Vein endothelial cell (primary cell): ENCODE measurements around the gene ABCF1. TPM values are rescaled to one million over a fixed set of nuclear protein-coding genes. Genes with fewer than 3 reads are reported as not detected.

Experiments used
- small RNA-seq: library from RNA; depleted of rRNA; stranded (forward); fragments of <200 nt; gene quantifications from one replicate; pipeline ENCODE3, GENCODE V24; 2012
- total RNA-seq: library from RNA; depleted of rRNA; stranded (reverse); fragments of >200 nt; gene quantifications from 2 replicates; pipeline ENCODE4 v1.2.3, GENCODE V29; 2012

The ABCF1 gene
- total RNA-seq: 43.8 and 46.2 TPM in 2 replicates

GRCh38 chr6:30571075-30571761 lies at the start of gene ABCF1:
TSS of gene ABCF1 (plus strand) at chr6:30571442. CDS start at chr6:30571488, 46 bp downstream.

GRCh38 chr6:30556066-30556905 lies 15.0 kb upstream of the ABCF1 start, which contains the start of gene GNL1:
TSS of gene GNL1 (minus strand) at chr6:30556489. CDS start at chr6:30556203, 286 bp downstream.

GRCh38 chr6:30556906-30557682 lies 14.1 kb upstream of the ABCF1 start, which contains the start of gene PRR3:
TSS of gene PRR3 (plus strand) at chr6:30557295. CDS start at chr6:30557345, 50 bp downstream.

GRCh38 chr6:30616811-30617564 lies 45.7 kb downstream of the ABCF1 start, which contains the start of gene PPP1R10:
TSS of gene PPP1R10 (minus strand) at chr6:30617243. CDS start at chr6:30609944, 7,299 bp downstream.

GRCh38 chr6:30617565-30618269 lies 46.5 kb downstream of the ABCF1 start, which contains the start of gene MRPS18B:
TSS of gene MRPS18B (plus strand) at chr6:30617840. CDS start at chr6:30617866, 26 bp downstream.

GRCh38 chr6:30626484-30627366 lies 55.5 kb downstream of the ABCF1 start, which contains the start of gene ATAT1:
TSS of gene ATAT1 (plus strand) at chr6:30626874.

Small RNAs within 50 kb of the gene (small RNA-seq; reads per million reads assigned to genes)
- 1.6 reads per million, percentile 73 among the genes with 10 or more reads in this experiment for gene MIR877

Other genes with a start within 250 kb of the ABCF1 start
- gene TRIM39, start 244.5 kb upstream of the ABCF1 start, total RNA-seq: 13.4 and 15.5 TPM in 2 replicates
- 22.4 and 34.3 TPM in 2 replicates for gene RPP21, start 226.3 kb upstream of the ABCF1 start, total RNA-seq
- 435 and 565 TPM in 2 replicates for gene HLA-E, start 81.9 kb upstream of the ABCF1 start, total RNA-seq
- 41.5 and 48.0 TPM in 2 replicates for gene GNL1, start 15.0 kb upstream of the ABCF1 start, total RNA-seq
- gene PRR3, start 14.1 kb upstream of the ABCF1 start, total RNA-seq: 6.4 and 8.8 TPM in 2 replicates
- gene PPP1R10, start 45.8 kb downstream of the ABCF1 start, total RNA-seq: 41.1 and 44.7 TPM in 2 replicates
- 65.7 and 73.2 TPM in 2 replicates for gene MRPS18B, start 46.4 kb downstream of the ABCF1 start, total RNA-seq
- 4.6 and 6.8 TPM in 2 replicates for gene ATAT1, start 55.4 kb downstream of the ABCF1 start, total RNA-seq
- 3.8 and 4.2 TPM in 2 replicates for gene C6orf136, start 75.7 kb downstream of the ABCF1 start, total RNA-seq
- gene DHX16, start 101.6 kb downstream of the ABCF1 start, total RNA-seq: 33.6 and 37.7 TPM in 2 replicates
- gene PPP1R18, start 115.2 kb downstream of the ABCF1 start, total RNA-seq: 98.0 and 103 TPM in 2 replicates
- 5.6 and 7.0 TPM in 2 replicates for gene NRM, start 119.5 kb downstream of the ABCF1 start, total RNA-seq
- 10.1 and 10.9 TPM in 2 replicates for gene MDC1, start 145.8 kb downstream of the ABCF1 start, total RNA-seq
- 858 and 942 TPM in 2 replicates for gene TUBB, start 148.9 kb downstream of the ABCF1 start, total RNA-seq
- 86.3 and 91.1 TPM in 2 replicates for gene FLOT1, start 171.2 kb downstream of the ABCF1 start, total RNA-seq
- 103 and 186 TPM in 2 replicates for gene IER3, start 173.1 kb downstream of the ABCF1 start, total RNA-seq